Mesenchymal stem cell (in vitro differentiated cells and primary cell): Measurements from ENCODE around the gene C6orf15. TPM values are rescaled to one million over a fixed set of nuclear protein-coding genes. Genes with fewer than 3 reads are reported as not detected.

Experiments
- DNase-seq: peaks from one replicate; pipeline ENCODE4 v3.0.0-alpha.2; 2013
- H2AFZ ChIP-seq: one replicate; pipeline ENCODE4 v1.6.1; 2013; ENCODE audit warnings: low read depth, mild to moderate bottlenecking, control low read depth, inconsistent platforms, low read length, moderate library complexity
- H2AK5ac ChIP-seq: 2 replicates; pipeline ENCODE4 v1.6.1; 2013; ENCODE audit warnings: low read length, moderate library complexity, mild to moderate bottlenecking, inconsistent platforms; ENCODE audit not compliant: severe bottlenecking
- H2BK120ac ChIP-seq: one replicate; pipeline ENCODE4 v1.6.1; 2013; ENCODE audit warnings: low read depth, mild to moderate bottlenecking, inconsistent platforms, low read length, moderate library complexity
- H2BK12ac ChIP-seq, 2 experiments: one replicate each; pipeline ENCODE4 v1.6.1; 2013; ENCODE audit warnings: inconsistent platforms in 2 of 2, low read length in 2 of 2, mild to moderate bottlenecking in 2 of 2, moderate library complexity in 2 of 2, control low read depth in 1 of 2
- H2BK15ac ChIP-seq: one replicate; pipeline ENCODE4 v1.6.1; 2013; ENCODE audit warnings: mild to moderate bottlenecking, low read depth, inconsistent platforms; ENCODE audit not compliant: poor library complexity, severe bottlenecking
- H2BK5ac ChIP-seq: 2 replicates; pipeline ENCODE4 v1.6.1; 2013; ENCODE audit warnings: low read depth, mild to moderate bottlenecking, low read length, control low read depth, inconsistent platforms; ENCODE audit not compliant: poor library complexity, severe bottlenecking
- H3K14ac ChIP-seq, 2 experiments: one replicate each; pipeline ENCODE4 v1.6.1; 2013; ENCODE audit warnings: inconsistent platforms in 2 of 2, low read length in 2 of 2, control low read depth in 1 of 2, mild to moderate bottlenecking in 1 of 2, moderate library complexity in 1 of 2
- H3K18ac ChIP-seq, 2 experiments: one replicate each; pipeline ENCODE4 v1.6.1; 2013; ENCODE audit warnings: inconsistent platforms in 2 of 2, low read length in 2 of 2, control low read depth in 1 of 2, low read depth in 1 of 2, mild to moderate bottlenecking in 1 of 2
- H3K23ac ChIP-seq, 2 experiments: one replicate each; pipeline ENCODE4 v1.6.1; 2013; ENCODE audit warnings: inconsistent platforms in 2 of 2, low read length in 2 of 2, mild to moderate bottlenecking in 2 of 2, moderate library complexity in 2 of 2, control low read depth in 1 of 2
- H3K27ac ChIP-seq: 2 replicates; pipeline ENCODE4 v1.5.1; 2013; ENCODE audit warnings: mild to moderate bottlenecking, moderate library complexity, low read length, control low read depth, inconsistent platforms; ENCODE audit not compliant: poor library complexity, severe bottlenecking
- H3K27me3 ChIP-seq, 2 experiments: 2 replicates each; pipeline versions ENCODE4 v1.6.1 to v1.7.0; 2013; ENCODE audit warnings: low read length in 2 of 2, mild to moderate bottlenecking in 2 of 2, moderate library complexity in 2 of 2, control low read depth in 1 of 2, inconsistent platforms in 1 of 2; ENCODE audit not compliant: control insufficient read depth in 1 of 2, insufficient read depth in 1 of 2
- H3K36me3 ChIP-seq, 2 experiments: 2 replicates each; pipeline versions ENCODE4 v1.6.1 to v1.7.0; 2013; ENCODE audit warnings: low read length in 2 of 2, control low read depth in 1 of 2, inconsistent platforms in 1 of 2, low read depth in 1 of 2, mild to moderate bottlenecking in 1 of 2; ENCODE audit not compliant: insufficient read depth in 2 of 2, control insufficient read depth in 1 of 2
- H3K4ac ChIP-seq, 2 experiments: one replicate each; pipeline ENCODE4 v1.6.1; 2013; ENCODE audit warnings: inconsistent platforms in 2 of 2, low read length in 2 of 2, mild to moderate bottlenecking in 2 of 2, moderate library complexity in 2 of 2, control low read depth in 1 of 2, low read depth in 1 of 2
- H3K4me1 ChIP-seq: 2 replicates; pipeline ENCODE4 v1.6.1; 2013; ENCODE audit warnings: low read depth, low read length, control low read depth; ENCODE audit not compliant: control insufficient read depth, insufficient read depth
- H3K4me2 ChIP-seq: 2 replicates; pipeline ENCODE4 v1.6.1; 2013; ENCODE audit warnings: low read length, mild to moderate bottlenecking, inconsistent platforms; ENCODE audit not compliant: poor library complexity, severe bottlenecking
- H3K4me3 ChIP-seq, 2 experiments: 2 replicates each; pipeline versions ENCODE4 v1.5.1 to v1.7.0; 2013; ENCODE audit warnings: low read length in 2 of 2, mild to moderate bottlenecking in 2 of 2, control low read depth in 1 of 2, low read depth in 1 of 2; ENCODE audit not compliant: insufficient read depth in 1 of 2
- H3K79me1 ChIP-seq: replicated peaks from 2 replicates; pipeline ENCODE4 v1.6.1; 2013; ENCODE audit warnings: mild to moderate bottlenecking, control low read depth, low read length, inconsistent platforms; ENCODE audit not compliant: poor library complexity, severe bottlenecking
- H3K9ac ChIP-seq: 2 replicates; pipeline ENCODE4 v1.7.0; 2013; ENCODE audit warnings: mild to moderate bottlenecking, low read length, moderate library complexity
- H3K9me3 ChIP-seq: 2 replicates; pipeline ENCODE4 v1.7.0; 2013; ENCODE audit warnings: mild to moderate bottlenecking, low read length; ENCODE audit not compliant: control insufficient read depth
- H4K8ac ChIP-seq: one replicate; pipeline ENCODE4 v1.6.1; 2013; ENCODE audit warnings: inconsistent platforms, mild to moderate bottlenecking, low read length, moderate library complexity
- H4K91ac ChIP-seq: one replicate; pipeline ENCODE4 v1.6.1; 2013; ENCODE audit warnings: mild to moderate bottlenecking, low read length, inconsistent platforms
- WGBS: methylation state at CpG from one replicate; pipeline ENCODE4 v1.1.7; 2013; ENCODE audit warnings: mixed read lengths; 5-methylcytosine and 5-hydroxymethylcytosine counted together
- polyA plus RNA-seq, 2 experiments: library from polyadenylated mRNA; stranded (reverse); fragments of 200-250 nt; gene quantifications; one replicate each; pipeline ENCODE4 v1.2.3, GENCODE V29; 2013

C6orf15 gene
- polyA plus RNA-seq (2013, experiment 1 of 2), result not detected
- not detected for polyA plus RNA-seq (2013, experiment 2 of 2)

DNA sequence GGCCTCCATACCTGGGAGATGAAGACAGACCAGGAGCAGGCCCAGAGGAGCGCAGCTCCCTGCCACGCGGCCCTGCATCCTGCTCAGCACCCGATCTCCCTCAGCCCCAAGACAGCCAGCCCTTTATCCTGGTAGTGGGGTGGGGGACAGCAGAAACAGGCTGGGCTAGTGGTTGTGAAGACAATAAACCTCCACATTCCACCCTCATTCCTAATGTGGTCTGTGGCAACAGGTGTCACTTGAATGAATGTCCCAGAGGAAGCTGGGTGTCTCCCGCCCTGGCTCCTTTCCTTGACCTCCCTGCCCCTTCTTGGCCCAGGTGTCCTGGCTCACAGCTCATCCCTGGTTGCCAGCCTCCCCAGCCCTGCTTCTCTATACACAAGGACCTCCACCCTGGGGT, at the start of gene C6orf15:
C6orf15 (minus strand) TSS at position 98 of the 400 bp plus-strand sequence; CDS start at position 78, 20 bp downstream.
- Histone ChIP-seq H2BK120ac (no peak within 1 kb of the TSS), H3K9me3 (no peaks in the 10 kb centered on the region), H3K27me3 (peaks cover 13 to 29% of the 10 kb centered on the region in 2 experiments), H2BK5ac (no peak within 1 kb of the TSS), H3K14ac (peak within 1 kb of the TSS in 1 of 2 experiments; percentile 35), H4K91ac (no peak within 1 kb of the TSS), H3K4ac (no peak within 1 kb of the TSS), H2AK5ac (peak within 1 kb of the TSS; percentile 77), H3K79me1 (peaks cover 19% of the 10 kb centered on the region), H2BK12ac (no peak within 1 kb of the TSS), H3K18ac (no peak within 1 kb of the TSS), H2AFZ (no peak within 1 kb of the TSS), H3K36me3 (peaks cover 0 to 8% of the 10 kb centered on the region in 2 experiments), H3K9ac (no peak within 1 kb of the TSS), H2BK15ac (no peak within 1 kb of the TSS), H3K4me2 (no peak within 1 kb of the TSS), H4K8ac (no peak within 1 kb of the TSS), H3K23ac (no peak within 1 kb of the TSS), H3K4me3 (no peak within 1 kb of the TSS), H3K27ac (no peak within 1 kb of the TSS), H3K4me1 (peaks cover 18% of the 10 kb centered on the region)
- DNase-seq, result no peak
- WGBS, result 94% methylated on average over 5 of the region's 5 CpGs

DNA sequence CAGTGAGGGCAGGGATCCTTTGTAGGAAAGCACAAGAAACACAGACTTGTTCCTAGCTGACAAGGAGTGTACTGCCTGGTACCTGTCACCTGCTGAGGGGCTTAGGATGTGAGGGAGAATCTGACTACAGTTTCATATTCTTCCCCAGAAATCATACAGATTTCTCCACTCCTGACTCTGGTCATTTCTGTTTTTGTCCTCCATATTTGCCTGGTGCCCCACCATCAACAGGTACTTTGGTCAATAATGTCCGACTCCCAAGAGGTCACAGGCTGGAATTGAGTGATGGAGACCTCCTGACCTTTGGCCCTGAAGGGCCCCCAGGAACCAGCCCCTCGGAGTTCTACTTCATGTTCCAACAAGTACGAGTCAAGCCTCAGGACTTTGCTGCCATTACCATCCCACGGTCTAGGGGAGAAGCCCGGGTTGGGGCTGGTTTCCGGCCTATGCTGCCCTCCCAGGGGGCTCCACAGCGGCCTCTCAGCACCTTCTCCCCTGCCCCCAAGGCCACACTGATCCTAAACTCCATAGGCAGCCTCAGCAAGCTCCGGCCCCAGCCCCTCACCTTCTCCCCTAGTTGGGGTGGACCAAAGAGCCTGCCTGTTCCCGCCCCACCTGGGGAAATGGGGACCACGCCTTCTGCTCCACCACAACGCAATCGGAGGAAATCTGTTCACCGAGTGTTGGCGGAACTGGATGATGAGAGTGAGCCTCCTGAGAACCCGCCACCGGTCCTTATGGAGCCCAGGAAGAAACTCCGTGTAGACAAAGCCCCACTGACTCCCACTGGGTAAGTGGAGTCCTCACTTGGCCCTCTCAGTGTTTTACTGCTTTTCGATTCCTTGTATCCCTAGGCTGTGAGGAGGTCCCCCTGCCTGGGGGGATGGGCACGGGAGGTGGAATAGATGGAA, 49.1 kb upstream of the C6orf15 start:
- no peak overlapping the region for H2AFZ ChIP-seq
- no peak overlapping the region for H2BK5ac ChIP-seq
- peaks cover 30% of the 10 kb centered on the region for H3K79me1 ChIP-seq
- H3K27me3 ChIP-seq, result no peaks in the 10 kb centered on the region
- DNase-seq, result no peak
- H3K23ac ChIP-seq, result no peak overlapping the region
- H2BK120ac ChIP-seq, result no peak overlapping the region
- H3K4ac ChIP-seq, result no peak overlapping the region
- H3K36me3 ChIP-seq, result peaks cover 10 to 32% of the 10 kb centered on the region in 2 experiments
- H4K8ac ChIP-seq, result no peak overlapping the region
- H4K91ac ChIP-seq, result no peak overlapping the region
- 97% methylated on average over 19 of the region's 19 CpGs for WGBS
- H2AK5ac ChIP-seq, result no peak overlapping the region
- peaks cover 14% of the 10 kb centered on the region for H3K4me1 ChIP-seq
- no peaks in the 10 kb centered on the region for H3K9me3 ChIP-seq
- H3K4me2 ChIP-seq, result no peak overlapping the region
- no peak overlapping the region for H2BK12ac ChIP-seq
- H3K27ac ChIP-seq, result no peak overlapping the region
- H2BK15ac ChIP-seq, result no peak overlapping the region
- no peak overlapping the region for H3K9ac ChIP-seq
- no peak overlapping the region for H3K4me3 ChIP-seq
- H3K18ac ChIP-seq, result no peak overlapping the region
- H3K14ac ChIP-seq, result no peak overlapping the region

- no peak overlapping the region for H4K8ac ChIP-seq
- no peak overlapping the region for H3K18ac ChIP-seq
- H3K36me3 ChIP-seq, result peaks cover 26 to 27% of the 10 kb centered on the region in 2 experiments
- H2BK15ac ChIP-seq, result no peak overlapping the region
- no peak overlapping the region for H2BK120ac ChIP-seq
- peaks cover 14% of the 10 kb centered on the region for H3K4me1 ChIP-seq
- no peak overlapping the region for H3K4ac ChIP-seq
- no peak overlapping the region for H2AK5ac ChIP-seq
- H3K4me2 ChIP-seq, result peak overlapping the region; percentile 89
- peaks cover 33% of the 10 kb centered on the region for H3K79me1 ChIP-seq
- H4K91ac ChIP-seq, result no peak overlapping the region
- peak overlapping the region; percentile 3 for H3K27ac ChIP-seq
- no peaks in the 10 kb centered on the region for H3K9me3 ChIP-seq
- peak; percentile 13 for DNase-seq
- no peaks in the 10 kb centered on the region for H3K27me3 ChIP-seq
- peak overlapping the region; percentile 65 for H3K9ac ChIP-seq
- WGBS, result 14% methylated on average over 33 of the region's 35 CpGs
- no peak overlapping the region for H2BK12ac ChIP-seq
- H3K4me3 ChIP-seq, result peak overlapping the region; percentile 74 to 90
- H2BK5ac ChIP-seq, result no peak overlapping the region
- H3K14ac ChIP-seq, result no peak overlapping the region
- H2AFZ ChIP-seq, result peak overlapping the region; percentile 21
- H3K23ac ChIP-seq, result no peak overlapping the region
These were observed 46.8 kb upstream of the C6orf15 start for GRCh38 chr6:31158863-31159855.
